Measurements from ENCODE around the gene HCN4. TPM values are rescaled to one million over a fixed set of nuclear protein-coding genes. Genes with fewer than 3 reads are reported as not detected.

HCN4 gene
- total RNA-seq, 1 donor from 2014 or later = 3.0 TPM

- FAIRE-seq = no peak
- no peak overlapping the region for H3K4me3 Mint-ChIP-seq (ENCODE audit: unreplicated experiment)
- peaks cover 17% of the 10 kb centered on the region for H3K27me3 ChIP-seq (ENCODE audit: insufficient read depth, low read length)
- no peak overlapping the region for H3K4me3 ChIP-seq (ENCODE audit: insufficient read depth, low read depth, low read length)
- no peaks in the 10 kb centered on the region for H3K79me2 ChIP-seq (ENCODE audit: insufficient read depth, low read length)
- peaks cover 2% of the 10 kb centered on the region for H3K9me3 Mint-ChIP-seq (ENCODE audit: unreplicated experiment)
- no peak overlapping the region for H3K27ac Mint-ChIP-seq (ENCODE audit: unreplicated experiment)
- no peaks in the 10 kb centered on the region for H3K4me1 ChIP-seq (ENCODE audit: insufficient read depth, low read length)
- no peak overlapping the region for H2AFZ ChIP-seq (ENCODE audit: low read depth, low read length)
- H3K4me1 Mint-ChIP-seq (ENCODE audit: low read depth, unreplicated experiment) = no peaks in the 10 kb centered on the region
- no peaks in the 10 kb centered on the region for H3K36me3 Mint-ChIP-seq (ENCODE audit: low read depth, unreplicated experiment)
- no peaks in the 10 kb centered on the region for H3K9me3 ChIP-seq (ENCODE audit: insufficient read depth, low read depth, low read length)
- no peak overlapping the region for H3K27ac ChIP-seq (ENCODE audit: low read depth, low read length)
- TF ChIP-seq EZH2 (IDR thresholded peaks at IDR 0.05; ENCODE audit: insufficient read depth, low read length) (no peak), CTCF (IDR thresholded peaks at IDR 0.05; ENCODE audit: insufficient read depth, low read depth, low read length) (no peak)
- H4K20me1 ChIP-seq (ENCODE audit: insufficient read depth, low read length) = no peaks in the 10 kb centered on the region
- no peak for DNase-seq (ENCODE audit: low read depth)
- H3K27me3 Mint-ChIP-seq (ENCODE audit: low read depth, unreplicated experiment) = peaks cover 32% of the 10 kb centered on the region
- no peak overlapping the region for H3K9ac ChIP-seq (ENCODE audit: low read length)
- H3K36me3 ChIP-seq (ENCODE audit: insufficient read depth, low read length) = no peaks in the 10 kb centered on the region
- H3K4me2 ChIP-seq (ENCODE audit: low read length) = no peak overlapping the region
Measured at GRCh38 chr15:73353734-73354133, 15.0 kb downstream of the HCN4 start.

GRCh38 chr15:73352082-73352481 is 16.7 kb downstream of the HCN4 start:
- Histone ChIP-seq H3K4me2 (ENCODE audit: low read length) (no peak overlapping the region), H3K27ac (ENCODE audit: low read depth, low read length) (no peak overlapping the region), H3K9ac (ENCODE audit: low read length) (no peak overlapping the region), H4K20me1 (ENCODE audit: insufficient read depth, low read length) (no peaks in the 10 kb centered on the region), H3K4me1 (ENCODE audit: insufficient read depth, low read length) (no peaks in the 10 kb centered on the region), H3K27me3 (ENCODE audit: insufficient read depth, low read length) (peaks cover 13% of the 10 kb centered on the region), H2AFZ (ENCODE audit: low read depth, low read length) (no peak overlapping the region), H3K79me2 (ENCODE audit: insufficient read depth, low read length) (no peaks in the 10 kb centered on the region), H3K4me3 (ENCODE audit: insufficient read depth, low read depth, low read length) (no peak overlapping the region), H3K36me3 (ENCODE audit: insufficient read depth, low read length) (no peaks in the 10 kb centered on the region), H3K9me3 (ENCODE audit: insufficient read depth, low read depth, low read length) (no peaks in the 10 kb centered on the region)
- H3K4me1 Mint-ChIP-seq (ENCODE audit: low read depth, unreplicated experiment) = no peaks in the 10 kb centered on the region
- no peak for FAIRE-seq
- no peaks in the 10 kb centered on the region for H3K36me3 Mint-ChIP-seq (ENCODE audit: low read depth, unreplicated experiment)
- H3K9me3 Mint-ChIP-seq (ENCODE audit: unreplicated experiment) = peaks cover 2% of the 10 kb centered on the region
- DNase-seq (ENCODE audit: low read depth) = peak; percentile 14
- TF ChIP-seq EZH2 (IDR thresholded peaks at IDR 0.05; ENCODE audit: insufficient read depth, low read length) (no peak), CTCF (IDR thresholded peaks at IDR 0.05; ENCODE audit: insufficient read depth, low read depth, low read length) (no peak)
- no peak overlapping the region for H3K4me3 Mint-ChIP-seq (ENCODE audit: unreplicated experiment)
- H3K27ac Mint-ChIP-seq (ENCODE audit: unreplicated experiment) = no peak overlapping the region
- H3K27me3 Mint-ChIP-seq (ENCODE audit: low read depth, unreplicated experiment) = peaks cover 26% of the 10 kb centered on the region

- no peaks in the 10 kb centered on the region for H3K4me1 ChIP-seq (ENCODE audit: insufficient read depth, low read length)
- FAIRE-seq (no peak), DNase-seq (ENCODE audit: low read depth) (no peak)
- H3K4me1 Mint-ChIP-seq (ENCODE audit: low read depth, unreplicated experiment) = peaks cover 15% of the 10 kb centered on the region
- no peak overlapping the region for H3K4me2 ChIP-seq (ENCODE audit: low read length)
- H3K9ac ChIP-seq (ENCODE audit: low read length) = no peak overlapping the region
- peaks cover 11% of the 10 kb centered on the region for H3K27me3 Mint-ChIP-seq (ENCODE audit: low read depth, unreplicated experiment)
- H4K20me1 ChIP-seq (ENCODE audit: insufficient read depth, low read length) = no peaks in the 10 kb centered on the region
- no peak overlapping the region for H3K4me3 ChIP-seq (ENCODE audit: insufficient read depth, low read depth, low read length)
- H3K4me3 Mint-ChIP-seq (ENCODE audit: unreplicated experiment) = no peak overlapping the region
- TF ChIP-seq EZH2 (IDR thresholded peaks at IDR 0.05; ENCODE audit: insufficient read depth, low read length) (no peak), CTCF (IDR thresholded peaks at IDR 0.05; ENCODE audit: insufficient read depth, low read depth, low read length) (no peak)
- no peak overlapping the region for H3K27ac ChIP-seq (ENCODE audit: low read depth, low read length)
- H3K36me3 ChIP-seq (ENCODE audit: insufficient read depth, low read length) = no peaks in the 10 kb centered on the region
- peaks cover 2% of the 10 kb centered on the region for H3K9me3 Mint-ChIP-seq (ENCODE audit: unreplicated experiment)
- peaks cover 5% of the 10 kb centered on the region for H3K27me3 ChIP-seq (ENCODE audit: insufficient read depth, low read length)
- no peaks in the 10 kb centered on the region for H3K36me3 Mint-ChIP-seq (ENCODE audit: low read depth, unreplicated experiment)
- no peaks in the 10 kb centered on the region for H3K9me3 ChIP-seq (ENCODE audit: insufficient read depth, low read depth, low read length)
- no peak overlapping the region for H3K27ac Mint-ChIP-seq (ENCODE audit: unreplicated experiment)
- no peaks in the 10 kb centered on the region for H3K79me2 ChIP-seq (ENCODE audit: insufficient read depth, low read length)
- no peak overlapping the region for H2AFZ ChIP-seq (ENCODE audit: low read depth, low read length)
Measured at GRCh38 chr15:73349191-73349590, 19.6 kb downstream of the HCN4 start.
